ENCODE measurements around the gene DECR2. TPM values are rescaled to one million over a fixed set of nuclear protein-coding genes. Genes with fewer than 3 reads are reported as not detected.
A peak's percentile ranks its signal among the peaks of the same experiment; 100 is the strongest.

Gene DECR2
- total and polyA plus RNA-seq, 9 of the 15 experiments (the other 6 are each of a cell fraction or from before 2014, with no cell fraction given), result 1.0 to 31.9 (median 10.3) TPM

GRCh38 chr16:364595-365491 is 36.8 kb upstream of the DECR2 start (continued):
- TF ChIP-seq PATZ1 (CRISPR knock-in tag; IDR thresholded peaks at IDR 0.05; ENCODE audit: borderline replicate concordance) (no peak), CBFA2T3 (IDR thresholded peaks at IDR 0.05) (peak; percentile 22; the same call in 1 of the 2 replicates), POLR2G (IDR thresholded peaks at IDR 0.05; ENCODE audit: low read depth, low read length) (peak; percentile 77), HSF4 (CRISPR knock-in tag; IDR thresholded peaks at IDR 0.05; ENCODE audit: borderline replicate concordance) (no peak), PHF20 (IDR thresholded peaks at IDR 0.05; ENCODE audit: partially characterized antibody) (no peak), KDM1A (IDR thresholded peaks at IDR 0.05) (peak in 1 of 2 experiments; percentile 47; a peak in 1 of 4 replicates), XRCC4 (IDR thresholded peaks at IDR 0.05; ENCODE audit: extremely low read depth, insufficient read depth, insufficient read length) (no peak), ZFX (CRISPR knock-in tag; IDR thresholded peaks at IDR 0.05) (0 out of 2 replicates have a peak, but pooled peaks have one; percentile 14), PURB (CRISPR knock-in tag; IDR thresholded peaks at IDR 0.05; ENCODE audit: low read depth) (no peak), IRF9 (tag; IDR thresholded peaks at IDR 0.05) (no peak), CHD1 (IDR thresholded peaks at IDR 0.05; ENCODE audit: low read length) (no peak), ZNF79 (CRISPR knock-in tag; IDR thresholded peaks at IDR 0.05; ENCODE audit: low read depth) (no peak), L3MBTL2 (IDR thresholded peaks at IDR 0.05) (peak; percentile 41; the same call in 1 of the 2 replicates), ZFP36 (IDR thresholded peaks at IDR 0.05; ENCODE audit: low read depth, low read length, partially characterized antibody) (no peak), IFI16 (CRISPR knock-in tag; IDR thresholded peaks at IDR 0.05) (no peak), ELF2 (CRISPR knock-in tag; IDR thresholded peaks at IDR 0.05) (no peak)
- TF ChIP-seq, protein P1, sequence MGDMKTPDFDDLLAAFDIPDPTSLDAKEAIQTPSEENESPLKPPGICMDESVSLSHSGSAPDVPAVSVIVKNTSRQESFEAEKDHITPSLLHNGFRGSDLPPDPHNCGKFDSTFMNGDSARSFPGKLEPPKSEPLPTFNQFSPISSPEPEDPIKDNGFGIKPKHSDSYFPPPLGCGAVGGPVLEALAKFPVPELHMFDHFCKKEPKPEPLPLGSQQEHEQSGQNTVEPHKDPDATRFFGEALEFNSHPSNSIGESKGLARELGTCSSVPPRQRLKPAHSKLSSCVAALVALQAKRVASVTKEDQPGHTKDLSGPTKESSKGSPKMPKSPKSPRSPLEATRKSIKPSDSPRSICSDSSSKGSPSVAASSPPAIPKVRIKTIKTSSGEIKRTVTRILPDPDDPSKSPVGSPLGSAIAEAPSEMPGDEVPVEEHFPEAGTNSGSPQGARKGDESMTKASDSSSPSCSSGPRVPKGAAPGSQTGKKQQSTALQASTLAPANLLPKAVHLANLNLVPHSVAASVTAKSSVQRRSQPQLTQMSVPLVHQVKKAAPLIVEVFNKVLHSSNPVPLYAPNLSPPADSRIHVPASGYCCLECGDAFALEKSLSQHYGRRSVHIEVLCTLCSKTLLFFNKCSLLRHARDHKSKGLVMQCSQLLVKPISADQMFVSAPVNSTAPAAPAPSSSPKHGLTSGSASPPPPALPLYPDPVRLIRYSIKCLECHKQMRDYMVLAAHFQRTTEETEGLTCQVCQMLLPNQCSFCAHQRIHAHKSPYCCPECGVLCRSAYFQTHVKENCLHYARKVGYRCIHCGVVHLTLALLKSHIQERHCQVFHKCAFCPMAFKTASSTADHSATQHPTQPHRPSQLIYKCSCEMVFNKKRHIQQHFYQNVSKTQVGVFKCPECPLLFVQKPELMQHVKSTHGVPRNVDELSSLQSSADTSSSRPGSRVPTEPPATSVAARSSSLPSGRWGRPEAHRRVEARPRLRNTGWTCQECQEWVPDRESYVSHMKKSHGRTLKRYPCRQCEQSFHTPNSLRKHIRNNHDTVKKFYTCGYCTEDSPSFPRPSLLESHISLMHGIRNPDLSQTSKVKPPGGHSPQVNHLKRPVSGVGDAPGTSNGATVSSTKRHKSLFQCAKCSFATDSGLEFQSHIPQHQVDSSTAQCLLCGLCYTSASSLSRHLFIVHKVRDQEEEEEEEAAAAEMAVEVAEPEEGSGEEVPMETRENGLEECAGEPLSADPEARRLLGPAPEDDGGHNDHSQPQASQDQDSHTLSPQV (IDR thresholded peaks at IDR 0.05), result peak; percentile 30; the same call in 1 of the 2 replicates
- TF ChIP-seq, protein P2, sequence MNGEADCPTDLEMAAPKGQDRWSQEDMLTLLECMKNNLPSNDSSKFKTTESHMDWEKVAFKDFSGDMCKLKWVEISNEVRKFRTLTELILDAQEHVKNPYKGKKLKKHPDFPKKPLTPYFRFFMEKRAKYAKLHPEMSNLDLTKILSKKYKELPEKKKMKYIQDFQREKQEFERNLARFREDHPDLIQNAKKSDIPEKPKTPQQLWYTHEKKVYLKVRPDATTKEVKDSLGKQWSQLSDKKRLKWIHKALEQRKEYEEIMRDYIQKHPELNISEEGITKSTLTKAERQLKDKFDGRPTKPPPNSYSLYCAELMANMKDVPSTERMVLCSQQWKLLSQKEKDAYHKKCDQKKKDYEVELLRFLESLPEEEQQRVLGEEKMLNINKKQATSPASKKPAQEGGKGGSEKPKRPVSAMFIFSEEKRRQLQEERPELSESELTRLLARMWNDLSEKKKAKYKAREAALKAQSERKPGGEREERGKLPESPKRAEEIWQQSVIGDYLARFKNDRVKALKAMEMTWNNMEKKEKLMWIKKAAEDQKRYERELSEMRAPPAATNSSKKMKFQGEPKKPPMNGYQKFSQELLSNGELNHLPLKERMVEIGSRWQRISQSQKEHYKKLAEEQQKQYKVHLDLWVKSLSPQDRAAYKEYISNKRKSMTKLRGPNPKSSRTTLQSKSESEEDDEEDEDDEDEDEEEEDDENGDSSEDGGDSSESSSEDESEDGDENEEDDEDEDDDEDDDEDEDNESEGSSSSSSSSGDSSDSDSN (IDR thresholded peaks at IDR 0.05; ENCODE audit: borderline replicate concordance in 1 of 2, low read depth in 2 of 2, low read length in 2 of 2), result no peak

All from K562 (cell line).